GM12878 (cell line): ENCODE results near the gene TNFAIP3. TPM values are rescaled to one million over a fixed set of nuclear protein-coding genes. Genes with fewer than 3 reads are reported as not detected.

Experiments
- ATAC-seq: fragments of 200-7000 bp; cut with Tn5 transposase; 3 replicates; pipeline ENCODE4 v1.9.1; 2020; ENCODE audit warnings: mild to moderate bottlenecking, moderate library complexity
- BruUV-seq: library from RNA; stranded (reverse); fragments of 400-500 nt; replicated peaks from 2 replicates; lab custom pipeline; 2021; lab: Mats Ljungman, UMichigan
- CTCF ChIA-PET: fragments of 300-600 bp; sonication (Branson Sonifier 250); formaldehyde crosslinking; extraction: SDS; loops from one replicate; lab custom pipeline; 2021; ENCODE audit warnings: inconsistent platforms; lab: Yijun Ruan, JAX
- POLR2A ChIA-PET: fragments of 350-600 bp; formaldehyde crosslinking; extraction: SDS; loops from one replicate; lab custom pipeline; 2021; ENCODE audit warnings: inconsistent platforms; lab: Charles Lee
- RAD21 ChIA-PET: fragments of 300-600 bp; sonication (Branson Sonifier 250); formaldehyde crosslinking; loops from one replicate; lab custom pipeline; 2023; ENCODE audit warnings: antibody characterized with exemption; ENCODE audit not compliant: unreplicated experiment; lab: Charles Lee
- SMC1A ChIA-PET: fragments of 300-600 bp; sonication (Branson Sonifier 250); formaldehyde crosslinking; loops from one replicate; lab custom pipeline; 2023; ENCODE audit not compliant: unreplicated experiment, uncharacterized antibody; lab: Charles Lee
- DNase-seq: peaks from one replicate; pipeline ENCODE4 v3.0.0-alpha.2; 2011; ENCODE audit warnings: low read depth, low spot score
- FAIRE-seq: peaks from 3 replicates; lab custom pipeline; 2011; peaks lifted over from hg19 to GRCh38; lab: Jason Lieb, UNC
- H2AFZ ChIP-seq: 2 replicates; pipeline ENCODE4 v1.6.0; 2011; ENCODE audit warnings: low read depth, low read length, control low read depth; ENCODE audit not compliant: control insufficient read depth
- H3K27ac ChIP-seq: 2 replicates; pipeline ENCODE4 v1.5.1; 2011; ENCODE audit warnings: control low read depth; ENCODE audit not compliant: control insufficient read depth, insufficient read depth
- H3K27me3 ChIP-seq, 2 experiments: replicated peaks in 1 of 2; 2 replicates each; pipeline versions ENCODE4 v1.6.0 to v1.6.1; 2011; ENCODE audit warnings: low read length in 1 of 2; ENCODE audit not compliant: control insufficient read depth in 2 of 2, insufficient read depth in 2 of 2
- H3K36me3 ChIP-seq, 2 experiments: 2 replicates each; pipeline ENCODE4 v1.5.1; 2011; ENCODE audit warnings: low read length in 1 of 2; ENCODE audit not compliant: control insufficient read depth in 2 of 2, insufficient read depth in 2 of 2
- H3K4me1 ChIP-seq: 2 replicates; pipeline ENCODE4 v1.6.1; 2011; ENCODE audit warnings: mild to moderate bottlenecking, low read length, moderate library complexity, mixed read lengths; ENCODE audit not compliant: control insufficient read depth, insufficient read depth
- H3K4me2 ChIP-seq: 2 replicates; pipeline ENCODE4 v1.6.0; 2011; ENCODE audit warnings: control low read depth; ENCODE audit not compliant: control insufficient read depth, insufficient read depth
- H3K4me3 ChIP-seq: fragments of 200-600 bp; sonication (generic); 2 replicates; pipeline ENCODE4 v1.5.1; 2016
- H3K79me2 ChIP-seq: 2 replicates; pipeline ENCODE4 v1.6.0; 2011; ENCODE audit warnings: low read length; ENCODE audit not compliant: control insufficient read depth, insufficient read depth
- H3K9ac ChIP-seq: 2 replicates; pipeline ENCODE4 v1.8.0; 2011; ENCODE audit warnings: low read length, control low read depth, mixed read lengths; ENCODE audit not compliant: control insufficient read depth, insufficient read depth
- H3K9me3 ChIP-seq: replicated peaks from 3 replicates; pipeline ENCODE4 v1.5.1; 2011; ENCODE audit warnings: mild to moderate bottlenecking, low read length; ENCODE audit not compliant: control insufficient read depth, insufficient read depth
- H4K20me1 ChIP-seq: 2 replicates; pipeline ENCODE4 v1.6.0; 2011; ENCODE audit not compliant: control insufficient read depth, insufficient read depth
- BMI1 ChIP-seq: fragments of 450-650 bp; IDR thresholded peaks from 2 replicates; pipeline ENCODE4 v1.6.1; 2016; ENCODE audit warnings: mild to moderate bottlenecking, moderate library complexity, borderline replicate concordance
- BRCA1 ChIP-seq: IDR thresholded peaks from 2 replicates; pipeline ENCODE4 v1.6.1; 2011; ENCODE audit warnings: low read depth, low read length, improper control_type of control experiment
- CEBPB ChIP-seq, 2 experiments: fragments of 150-350 bp in 1 of 2; IDR thresholded peaks; 2 replicates each; pipeline ENCODE4 v1.6.1; 2012 to 2014; ENCODE audit warnings: low read depth in 2 of 2, low read length in 2 of 2, borderline replicate concordance in 1 of 2, inconsistent platforms in 1 of 2
- MTA2 ChIP-seq: fragments of 450-650 bp; IDR thresholded peaks from 2 replicates; pipeline ENCODE4 v1.6.1; 2016; ENCODE audit warnings: low read depth, mild to moderate bottlenecking, moderate library complexity
- RAD21 ChIP-seq: IDR thresholded peaks from 2 replicates; pipeline ENCODE4 v1.6.1; 2011; ENCODE audit warnings: mild to moderate bottlenecking, low read depth, low read length, moderate library complexity; ENCODE audit not compliant: insufficient read depth
- SREBF2 ChIP-seq: IDR thresholded peaks from 2 replicates; pipeline ENCODE4 v1.6.1; 2012; ENCODE audit warnings: mild to moderate bottlenecking, low read length
- TCF12 ChIP-seq: IDR thresholded peaks from 2 replicates; pipeline ENCODE4 v1.6.1; 2011; ENCODE audit warnings: low read depth, mild to moderate bottlenecking, low read length
- TCF7 ChIP-seq: IDR thresholded peaks from 2 replicates; pipeline ENCODE4 v1.6.1; 2014; ENCODE audit warnings: antibody characterized with exemption, borderline replicate concordance
- WGBS: methylation state at CpG from one replicate; pipeline ENCODE4 v1.1.6; 2016; ENCODE audit warnings: low lambda C conversion rate; ENCODE audit not compliant: insufficient replicate concordance, insufficient coverage; ENCODE audit errors: missing lambda C conversion rate; 5-methylcytosine and 5-hydroxymethylcytosine counted together
- in situ Hi-C: fragments of 300-500 bp; cut with MboI; formaldehyde crosslinking; loops from 9 replicates; pipeline ENCODE4 v1.14.3; 2018; ENCODE audit warnings: mixed read lengths
- intact Hi-C: fragments of 100-400 bp; cut with micrococcal nuclease; formaldehyde crosslinking; loops from one replicate; pipeline ENCODE4 v1.14.2; 2022; ENCODE audit not compliant: unreplicated experiment
- polyA plus RNA-seq, 11 experiments: library from polyadenylated mRNA; depleted of rRNA in 4 of 11; unstranded in 6 of 11; stranded (reverse) in 5 of 11; fragments of >200 nt; fragmentation: Nextera tagmentation in 4 of 11; fragmentation: Illumina TruSeq in 1 of 11; extraction: Ambion mirVana in 4 of 11; extraction: Trizol in 1 of 11; gene quantifications; 1 replicate in 1 of 11; 2 replicates in 10 of 11; pipeline versions ENCODE4 v1.2.1 to v1.2.3, GENCODE V29; 2011 to 2016; ENCODE audit warnings: inconsistent platforms in 2 of 11, missing spikeins in 2 of 11, low read depth in 1 of 11
- total RNA-seq, 4 experiments: library from RNA; depleted of rRNA in 3 of 4; stranded (reverse); fragments of >200 nt in 3 of 4; fragmentation: Illumina TruSeq in 1 of 4; extraction: Trizol in 1 of 4; gene quantifications; 2 replicates each; pipeline versions ENCODE4 v1.2.1 to v1.2.3, GENCODE V29; 2013 to 2021
- TF ChIP-seq, protein P1 (sequence below): fragments of 450-650 bp; IDR thresholded peaks from 2 replicates; pipeline ENCODE4 v1.6.1; 2017; ENCODE audit warnings: mild to moderate bottlenecking
- TF ChIP-seq, protein P2 (sequence below): fragments of 450-650 bp; conservative IDR thresholded peaks from 2 replicates; pipeline ENCODE4 v1.6.1; 2017; ENCODE audit warnings: mild to moderate bottlenecking, moderate library complexity
- TF ChIP-seq, protein P3 (sequence below): IDR thresholded peaks from 2 replicates; pipeline ENCODE4 v1.6.1; 2012; ENCODE audit warnings: low read length, inconsistent platforms
- TF ChIP-seq, protein P4 (sequence below): IDR thresholded peaks from 2 replicates; pipeline ENCODE4 v1.6.1; 2011; ENCODE audit warnings: borderline replicate concordance, low read depth, mild to moderate bottlenecking, moderate library complexity, low read length; ENCODE audit not compliant: insufficient read depth, poor library complexity, severe bottlenecking

TNFAIP3 gene
- total and polyA plus RNA-seq, 10 of the 15 experiments (the other 5 are each of a cell fraction or from before 2014, with no cell fraction given) = 18.0 to 350 (median 127) TPM

DNA sequence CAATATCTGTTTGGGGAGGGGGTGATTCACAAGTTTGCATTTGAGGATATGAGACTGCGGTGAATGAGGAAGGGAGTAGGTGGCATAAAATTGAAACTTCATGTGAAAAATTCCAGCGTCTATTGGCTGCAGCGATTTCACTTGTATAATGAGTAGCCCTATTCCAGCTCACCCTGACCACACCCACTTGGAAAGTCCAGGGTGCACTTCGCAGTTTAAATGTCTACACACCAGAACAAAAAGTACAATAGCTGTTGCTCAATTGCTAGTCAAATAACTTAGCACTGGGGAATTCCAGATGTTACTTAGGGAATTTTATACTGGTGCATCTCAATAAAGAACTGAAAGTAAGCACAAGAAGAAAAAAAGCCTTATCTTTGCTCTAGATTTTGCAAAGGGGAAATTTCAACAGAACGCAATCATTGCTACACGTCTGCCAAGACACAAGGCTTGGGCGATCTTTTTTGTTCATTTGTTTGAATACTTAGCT, 6.3 kb downstream of the TNFAIP3 start:
- RAD21 ChIA-PET = interaction anchor here (0.8 to 20.6 kb wide), 15 partner anchors 9 to 165 kb away, joined by 3 to 774 read pairs (median 17); no protein-coding TSS in a partner anchor
- Histone ChIP-seq H3K4me3 (peak overlapping the region; percentile 99), H3K4me1 (no peaks in the 10 kb centered on the region), H4K20me1 (no peaks in the 10 kb centered on the region), H3K9ac (peak overlapping the region; percentile 89), H3K9me3 (no peaks in the 10 kb centered on the region), H3K27ac (peak overlapping the region; percentile 88), H3K79me2 (peaks cover 100% of the 10 kb centered on the region), H2AFZ (no peak overlapping the region), H3K36me3 (peaks cover 23 to 64% of the 10 kb centered on the region in 2 experiments), H3K27me3 (no peaks in the 10 kb centered on the region), H3K4me2 (peak overlapping the region; percentile 92)
- POLR2A ChIA-PET = interaction anchor here (0.6 to 6.6 kb wide), 15 partner anchors 11 to 645 kb away, joined by 3 to 42 read pairs (median 4); no protein-coding TSS in a partner anchor
- no TSS peak for BruUV-seq
- intact Hi-C loops (loop anchor here (1.0 to 5.0 kb wide), 2 partner anchors 32 to 54 kb away; no protein-coding TSS in a partner anchor), in situ Hi-C loops (loop anchor here (10.0 kb wide), 1 partner anchor 241 kb away; no protein-coding TSS in a partner anchor)
- CTCF ChIA-PET = interaction anchor here (0.7 to 24.0 kb wide), 20 partner anchors 8 to 211 kb away, joined by 3 to 712 read pairs (median 8); no protein-coding TSS in a partner anchor
- SMC1A ChIA-PET = interaction anchor here (0.5 to 30.6 kb wide), 19 partner anchors 9 to 216 kb away, joined by 3 to 1237 read pairs (median 5); no protein-coding TSS in a partner anchor
- ATAC-seq (peak; percentile 54), DNase-seq (peak; percentile 95), FAIRE-seq (peak; percentile 68)
- 0% methylated on average over 7 of the region's 7 CpGs for WGBS
- no peak for TF ChIP-seq TCF7
- 0 out of 2 replicates have a peak, but pooled peaks have one; percentile 34 for TF ChIP-seq TCF12
- peak in 1 of 2 experiments; percentile 74; a peak in 1 of 4 replicates for TF ChIP-seq CEBPB (IDR thresholded peaks at IDR 0.05; ENCODE audit: borderline replicate concordance in 1 of 2, low read depth in 2 of 2, low read length in 2 of 2)
- no peak for TF ChIP-seq SREBF2
- TF ChIP-seq, protein P1, sequence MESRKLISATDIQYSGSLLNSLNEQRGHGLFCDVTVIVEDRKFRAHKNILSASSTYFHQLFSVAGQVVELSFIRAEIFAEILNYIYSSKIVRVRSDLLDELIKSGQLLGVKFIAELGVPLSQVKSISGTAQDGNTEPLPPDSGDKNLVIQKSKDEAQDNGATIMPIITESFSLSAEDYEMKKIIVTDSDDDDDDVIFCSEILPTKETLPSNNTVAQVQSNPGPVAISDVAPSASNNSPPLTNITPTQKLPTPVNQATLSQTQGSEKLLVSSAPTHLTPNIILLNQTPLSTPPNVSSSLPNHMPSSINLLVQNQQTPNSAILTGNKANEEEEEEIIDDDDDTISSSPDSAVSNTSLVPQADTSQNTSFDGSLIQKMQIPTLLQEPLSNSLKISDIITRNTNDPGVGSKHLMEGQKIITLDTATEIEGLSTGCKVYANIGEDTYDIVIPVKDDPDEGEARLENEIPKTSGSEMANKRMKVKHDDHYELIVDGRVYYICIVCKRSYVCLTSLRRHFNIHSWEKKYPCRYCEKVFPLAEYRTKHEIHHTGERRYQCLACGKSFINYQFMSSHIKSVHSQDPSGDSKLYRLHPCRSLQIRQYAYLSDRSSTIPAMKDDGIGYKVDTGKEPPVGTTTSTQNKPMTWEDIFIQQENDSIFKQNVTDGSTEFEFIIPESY = no peak
- no peak for TF ChIP-seq BRCA1
- peak; percentile 73; the same call in 1 of the 2 replicates for TF ChIP-seq MTA2
- TF ChIP-seq, protein P2, sequence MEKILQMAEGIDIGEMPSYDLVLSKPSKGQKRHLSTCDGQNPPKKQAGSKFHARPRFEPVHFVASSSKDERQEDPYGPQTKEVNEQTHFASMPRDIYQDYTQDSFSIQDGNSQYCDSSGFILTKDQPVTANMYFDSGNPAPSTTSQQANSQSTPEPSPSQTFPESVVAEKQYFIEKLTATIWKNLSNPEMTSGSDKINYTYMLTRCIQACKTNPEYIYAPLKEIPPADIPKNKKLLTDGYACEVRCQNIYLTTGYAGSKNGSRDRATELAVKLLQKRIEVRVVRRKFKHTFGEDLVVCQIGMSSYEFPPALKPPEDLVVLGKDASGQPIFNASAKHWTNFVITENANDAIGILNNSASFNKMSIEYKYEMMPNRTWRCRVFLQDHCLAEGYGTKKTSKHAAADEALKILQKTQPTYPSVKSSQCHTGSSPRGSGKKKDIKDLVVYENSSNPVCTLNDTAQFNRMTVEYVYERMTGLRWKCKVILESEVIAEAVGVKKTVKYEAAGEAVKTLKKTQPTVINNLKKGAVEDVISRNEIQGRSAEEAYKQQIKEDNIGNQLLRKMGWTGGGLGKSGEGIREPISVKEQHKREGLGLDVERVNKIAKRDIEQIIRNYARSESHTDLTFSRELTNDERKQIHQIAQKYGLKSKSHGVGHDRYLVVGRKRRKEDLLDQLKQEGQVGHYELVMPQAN = peak; percentile 56; the same call in 1 of the 2 replicates
- TF ChIP-seq, protein P3, sequence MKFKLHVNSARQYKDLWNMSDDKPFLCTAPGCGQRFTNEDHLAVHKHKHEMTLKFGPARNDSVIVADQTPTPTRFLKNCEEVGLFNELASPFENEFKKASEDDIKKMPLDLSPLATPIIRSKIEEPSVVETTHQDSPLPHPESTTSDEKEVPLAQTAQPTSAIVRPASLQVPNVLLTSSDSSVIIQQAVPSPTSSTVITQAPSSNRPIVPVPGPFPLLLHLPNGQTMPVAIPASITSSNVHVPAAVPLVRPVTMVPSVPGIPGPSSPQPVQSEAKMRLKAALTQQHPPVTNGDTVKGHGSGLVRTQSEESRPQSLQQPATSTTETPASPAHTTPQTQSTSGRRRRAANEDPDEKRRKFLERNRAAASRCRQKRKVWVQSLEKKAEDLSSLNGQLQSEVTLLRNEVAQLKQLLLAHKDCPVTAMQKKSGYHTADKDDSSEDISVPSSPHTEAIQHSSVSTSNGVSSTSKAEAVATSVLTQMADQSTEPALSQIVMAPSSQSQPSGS = peak; percentile 34; the same call in 1 of the 2 replicates
- no peak for TF ChIP-seq BMI1
- TF ChIP-seq, protein P4, sequence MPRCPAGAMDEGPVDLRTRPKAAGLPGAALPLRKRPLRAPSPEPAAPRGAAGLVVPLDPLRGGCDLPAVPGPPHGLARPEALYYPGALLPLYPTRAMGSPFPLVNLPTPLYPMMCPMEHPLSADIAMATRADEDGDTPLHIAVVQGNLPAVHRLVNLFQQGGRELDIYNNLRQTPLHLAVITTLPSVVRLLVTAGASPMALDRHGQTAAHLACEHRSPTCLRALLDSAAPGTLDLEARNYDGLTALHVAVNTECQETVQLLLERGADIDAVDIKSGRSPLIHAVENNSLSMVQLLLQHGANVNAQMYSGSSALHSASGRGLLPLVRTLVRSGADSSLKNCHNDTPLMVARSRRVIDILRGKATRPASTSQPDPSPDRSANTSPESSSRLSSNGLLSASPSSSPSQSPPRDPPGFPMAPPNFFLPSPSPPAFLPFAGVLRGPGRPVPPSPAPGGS = peak; percentile 41
- no peak for TF ChIP-seq RAD21
